GM19438 (cell line): ENCODE results near the gene MBLAC1.

Experiments
- ATAC-seq: cut with Tn5 transposase; IDR thresholded peaks from one replicate; pipeline ENCODE4 v1.9.1; 2021; ENCODE audit warnings: low read depth; ENCODE audit not compliant: unreplicated experiment

Gene MBLAC1

GRCh38 chr7:100095704-100096103, 31.1 kb upstream of the MBLAC1 start:
- no peak for ATAC-seq

- no peak for ATAC-seq
Observed at GRCh38 chr7:100098913-100099312, 27.9 kb upstream of the MBLAC1 start.

DNA sequence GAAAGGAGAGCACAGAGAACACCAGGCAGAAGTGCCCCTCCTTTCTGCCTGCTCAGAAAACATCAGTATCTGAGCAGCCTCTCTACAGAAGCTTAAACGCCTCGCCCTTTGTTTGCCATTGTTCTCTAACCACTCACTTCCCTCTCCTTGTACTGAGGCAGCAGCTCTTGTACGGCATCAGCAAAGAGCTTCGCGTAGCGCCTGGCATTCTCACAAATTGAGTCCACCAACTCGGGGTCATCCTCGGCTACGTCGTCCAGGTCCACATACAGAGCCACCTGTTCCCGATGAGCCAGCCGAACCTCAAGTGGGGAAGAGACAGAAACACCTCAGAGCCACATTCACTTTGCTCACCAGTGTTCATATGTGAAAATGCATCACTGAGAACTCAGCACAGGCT, 27.3 kb upstream of the MBLAC1 start:
- no peak for ATAC-seq

DNA sequence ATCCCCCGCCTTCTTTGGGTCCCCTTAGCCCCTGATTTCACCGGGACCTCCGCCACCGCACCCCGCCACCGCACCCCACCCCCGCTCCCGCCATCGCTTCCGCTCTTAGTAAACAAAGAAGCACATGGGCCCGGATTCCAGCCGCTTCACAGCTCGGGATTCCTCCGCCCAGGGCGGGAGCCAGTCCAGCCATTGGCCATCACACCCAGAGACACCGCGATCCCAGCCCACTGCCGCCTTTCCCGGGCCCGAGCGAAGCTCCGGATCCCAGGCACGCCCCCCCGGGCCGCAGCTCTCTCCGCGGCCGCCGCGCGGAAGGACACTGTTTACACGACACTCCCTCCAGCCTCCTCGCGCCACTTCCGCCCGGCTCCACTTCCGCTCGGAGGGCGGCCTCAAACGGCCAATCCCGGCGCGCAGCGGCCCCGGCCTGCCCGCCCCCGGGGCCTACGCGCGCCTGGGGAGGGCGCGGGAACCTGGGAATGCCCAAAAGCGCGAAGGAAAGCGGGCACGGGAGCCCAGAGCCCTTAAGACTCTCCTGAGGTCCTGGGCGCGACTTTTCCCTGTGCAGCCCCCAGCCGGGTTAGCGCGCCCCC, 26.2 kb upstream of the MBLAC1 start:
- ATAC-seq, result peak; percentile 63

GRCh38 chr7:100101016-100101862, 25.5 kb upstream of the MBLAC1 start, which contains the start of the genes AP4M1 and MCM7:
Gene AP4M1, plus strand, starts transcription at chr7:100101643. Its CDS starts 72 bp downstream, at chr7:100101715.
Gene MCM7, minus strand, starts transcription at chr7:100101397. Its CDS starts 103 bp downstream, at chr7:100101294.
- ATAC-seq, result peak; percentile 87

- no peak for ATAC-seq
Observed at GRCh38 chr7:100102950-100103840, 23.6 kb upstream of the MBLAC1 start.

DNA sequence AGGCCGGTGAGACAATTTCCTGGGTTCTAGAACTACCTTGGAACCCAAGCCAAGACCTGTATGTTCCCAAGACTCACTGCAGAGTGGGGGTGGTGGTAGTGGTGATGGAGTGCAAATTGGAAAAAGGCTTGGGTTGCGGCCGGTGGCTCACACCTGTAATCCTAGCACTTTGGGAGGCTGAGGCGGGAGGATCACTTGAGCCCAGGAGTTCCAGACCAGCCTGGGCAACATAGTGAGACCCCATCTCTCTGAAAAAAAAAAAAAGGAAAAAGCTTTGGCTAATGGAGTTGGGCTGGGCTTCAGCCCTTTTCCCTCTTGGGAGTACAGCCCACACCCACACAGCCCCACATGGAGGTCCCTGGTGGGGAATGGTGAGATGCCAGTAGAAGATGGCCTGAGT, 21.2 kb upstream of the MBLAC1 start:
- ATAC-seq, result no peak

DNA sequence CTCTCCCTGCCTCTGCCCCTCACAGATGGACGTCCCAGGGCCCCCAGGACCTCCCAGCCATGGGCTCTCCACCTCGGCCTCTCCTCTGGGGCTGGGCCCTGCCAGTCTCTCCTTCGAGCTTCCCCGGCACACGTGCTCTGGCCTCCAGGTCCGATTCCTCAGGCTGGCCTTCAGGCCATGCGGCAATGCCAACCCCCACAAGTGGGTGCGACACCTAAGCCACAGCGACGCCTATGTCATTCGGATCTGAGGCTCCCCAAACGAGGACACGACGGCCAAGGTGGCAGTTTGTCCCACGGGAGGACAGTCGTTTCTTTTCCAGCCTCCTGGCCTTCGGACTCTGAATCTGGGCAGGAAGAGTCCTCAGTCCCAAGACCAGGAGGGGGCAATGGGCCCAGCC, 20.1 kb upstream of the MBLAC1 start:
- ATAC-seq, result no peak

- no peak for ATAC-seq
Observed at GRCh38 chr7:100107125-100107737, 19.5 kb upstream of the MBLAC1 start.

- no peak for ATAC-seq
Observed at GRCh38 chr7:100107890-100108289, 18.9 kb upstream of the MBLAC1 start.

DNA sequence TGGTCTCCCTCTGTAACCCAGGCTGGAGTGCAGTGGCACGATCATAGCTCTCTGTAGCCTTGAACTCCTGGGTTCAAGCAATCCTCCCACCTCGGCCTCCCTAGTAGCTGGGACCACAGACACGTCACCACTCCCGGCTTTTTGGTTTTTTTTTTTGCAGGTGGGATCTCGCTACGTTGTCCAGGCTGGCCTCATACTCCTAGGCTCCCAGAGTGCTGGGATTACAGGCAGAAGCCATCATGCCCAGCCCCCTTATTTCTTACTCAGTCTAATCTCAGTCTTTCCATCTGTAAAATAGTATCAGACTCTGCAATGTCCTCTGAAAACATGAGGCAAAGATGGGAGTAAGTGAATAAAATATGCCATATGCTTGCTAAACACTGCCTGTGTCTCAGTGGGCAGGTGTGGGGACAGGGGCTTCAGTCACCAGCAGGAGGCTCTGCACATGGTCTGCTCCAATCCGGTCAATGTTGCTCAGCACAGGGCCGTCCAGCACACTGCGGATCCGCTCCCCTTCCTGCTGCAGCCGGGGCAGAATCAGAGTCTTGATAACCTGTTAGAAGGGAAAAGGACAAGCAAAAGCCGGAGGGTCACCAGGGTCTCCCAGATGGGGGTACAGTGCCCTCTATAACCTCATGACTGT, 17.1 kb upstream of the MBLAC1 start:
- no peak for ATAC-seq

DNA sequence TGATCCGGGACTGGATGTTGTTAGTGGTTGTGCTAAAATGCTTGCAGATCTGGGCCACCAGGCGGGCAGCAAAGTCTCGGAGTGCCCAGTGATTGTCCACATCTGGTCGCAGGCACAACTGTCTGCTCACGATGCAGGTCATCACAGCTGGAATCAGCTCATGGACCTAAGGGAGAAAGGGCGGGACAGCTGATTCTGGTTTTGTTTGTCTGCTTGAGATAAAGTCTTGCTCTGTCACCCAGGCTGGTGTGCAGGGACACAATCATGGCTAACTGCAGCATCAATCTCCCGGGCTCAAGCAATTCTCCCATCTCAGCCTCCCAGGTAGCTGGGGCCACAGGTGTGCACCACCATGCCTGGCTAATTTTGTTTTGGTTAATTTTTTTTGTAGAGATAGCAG, 15.6 kb upstream of the MBLAC1 start:
- ATAC-seq, result no peak

GRCh38 chr7:100111914-100112313, 14.9 kb upstream of the MBLAC1 start:
- no peak for ATAC-seq

- ATAC-seq, result no peak
Observed at GRCh38 chr7:100115026-100115425, 11.7 kb upstream of the MBLAC1 start.

GRCh38 chr7:100118388-100119071, 8.2 kb upstream of the MBLAC1 start:
- ATAC-seq, result no peak

DNA sequence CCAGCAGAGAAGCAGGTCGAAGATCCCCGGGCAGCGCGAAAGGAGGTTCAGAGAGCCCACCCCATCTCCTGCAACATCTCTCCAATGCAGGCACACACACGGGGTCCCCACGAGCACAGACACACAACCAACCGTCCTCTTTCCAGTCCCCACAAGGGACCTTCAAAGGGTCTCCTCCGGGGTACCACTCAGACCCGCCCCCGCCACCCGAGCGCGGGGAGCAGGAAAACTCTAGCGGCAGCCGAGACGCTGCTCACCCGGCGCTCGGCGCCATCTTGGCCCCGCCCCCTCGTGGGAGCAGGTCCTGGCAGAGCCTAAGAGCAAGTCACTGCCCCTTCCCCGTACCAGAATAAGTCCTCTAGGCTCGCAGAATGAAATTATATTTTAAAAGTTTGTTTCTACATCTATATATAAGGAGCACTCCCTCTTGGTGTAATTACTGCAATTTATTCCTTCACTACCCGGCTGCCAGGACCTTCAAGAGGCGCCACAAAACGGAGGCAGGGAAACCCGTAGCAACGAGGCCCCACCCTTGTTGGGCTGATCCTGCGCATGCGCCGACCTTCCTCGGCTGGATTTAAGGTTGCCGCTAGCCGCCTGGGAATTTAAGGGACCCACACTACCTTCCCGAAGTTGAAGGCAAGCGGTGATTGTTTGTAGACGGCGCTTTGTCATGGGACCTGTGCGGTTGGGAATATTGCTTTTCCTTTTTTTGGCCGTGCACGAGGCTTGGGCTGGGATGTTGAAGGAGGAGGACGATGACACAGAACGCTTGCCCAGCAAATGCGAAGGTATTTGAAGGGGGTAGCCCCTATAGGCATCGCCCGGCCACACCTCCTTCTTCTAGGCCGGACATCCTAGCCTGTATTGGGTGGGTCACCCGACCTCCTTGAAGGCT, 7.4 kb upstream of the MBLAC1 start, which contains the start of the genes CNPY4 and TAF6:
Gene CNPY4, plus strand, starts transcription at position 563 of the 898 bp plus-strand sequence. Its CDS starts 111 bp downstream, at position 674.
Gene TAF6, minus strand, starts transcription at position 287 of the 898 bp plus-strand sequence. CDS start 5,149 bp downstream, outside the sequence.
- ATAC-seq, result peak; percentile 69

DNA sequence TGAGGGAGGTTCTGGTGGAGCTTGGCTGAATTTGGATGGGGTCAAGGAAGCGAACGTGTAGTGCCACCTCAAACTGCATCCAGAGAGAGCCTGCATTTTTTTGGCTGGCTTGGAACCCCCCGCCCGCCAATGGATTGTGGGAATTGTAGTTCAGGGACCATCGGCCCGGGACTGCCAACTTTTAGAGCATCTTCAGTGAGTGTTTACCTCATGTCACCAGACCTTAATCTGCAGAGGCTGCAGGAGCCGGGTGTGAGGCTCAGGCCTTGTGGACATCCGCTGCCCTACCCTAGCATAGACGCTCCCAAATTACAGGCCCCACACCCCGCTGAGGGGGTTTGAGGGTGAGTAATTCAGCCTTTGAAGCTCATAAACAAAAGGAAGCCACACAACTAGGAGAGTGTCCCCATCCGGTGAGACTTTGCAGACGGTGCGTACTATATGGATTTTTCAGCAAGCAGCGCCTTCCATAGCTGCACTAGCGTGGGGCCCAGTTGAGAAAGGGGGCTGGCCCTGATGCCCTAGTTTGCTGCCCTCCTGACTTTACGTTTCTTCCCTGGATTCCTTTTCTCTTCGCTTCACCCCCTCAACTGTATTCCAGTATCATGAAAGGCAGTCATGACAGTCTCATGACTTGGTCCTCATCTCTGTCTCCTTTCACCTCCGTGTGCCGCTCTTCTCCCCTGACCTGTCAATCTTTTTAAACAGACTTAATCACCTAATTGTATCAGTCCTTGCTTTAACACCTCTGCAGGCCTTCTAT, 6.6 kb upstream of the MBLAC1 start:
- peak; percentile 43 for ATAC-seq

GRCh38 chr7:100120733-100121036, 6.1 kb upstream of the MBLAC1 start:
- ATAC-seq, result no peak
